GM12801 (cell line): ENCODE measurements around the gene BCL2L12.

Experiments
- CTCF ChIP-seq: IDR thresholded peaks from one replicate; pipeline ENCODE4 v1.5.1; 2011; ENCODE audit warnings: control low read depth; ENCODE audit not compliant: insufficient read length; ENCODE audit errors: extremely low read depth

The BCL2L12 gene

GRCh38 chr19:49640113-49640898 is 25.4 kb upstream of the BCL2L12 start, which contains the start of gene RRAS:
Gene RRAS (minus strand): TSS chr19:49640143. CDS start chr19:49640098, 45 bp downstream.
- TF ChIP-seq CTCF = no peak

- no peak for TF ChIP-seq CTCF
These were observed 23.8 kb upstream of the BCL2L12 start, which contains the start of gene SCAF1 for GRCh38 chr19:49641688-49642491. Gene SCAF1 (plus strand): TSS chr19:49642209. CDS start chr19:49645027, 2,818 bp downstream.

- TF ChIP-seq CTCF = no peak
These were observed 23.2 kb upstream of the BCL2L12 start for GRCh38 chr19:49642492-49643035.

GRCh38 chr19:49643466-49643865 is 22.3 kb upstream of the BCL2L12 start:
- TF ChIP-seq CTCF = no peak

GRCh38 chr19:49645592-49645991 is 20.1 kb upstream of the BCL2L12 start:
- TF ChIP-seq CTCF = no peak

GRCh38 chr19:49645995-49646394 is 19.7 kb upstream of the BCL2L12 start:
- no peak for TF ChIP-seq CTCF

GRCh38 chr19:49646586-49646985 is 19.1 kb upstream of the BCL2L12 start:
- TF ChIP-seq CTCF = no peak
